ENCODE data around the gene RBM11.

DNA sequence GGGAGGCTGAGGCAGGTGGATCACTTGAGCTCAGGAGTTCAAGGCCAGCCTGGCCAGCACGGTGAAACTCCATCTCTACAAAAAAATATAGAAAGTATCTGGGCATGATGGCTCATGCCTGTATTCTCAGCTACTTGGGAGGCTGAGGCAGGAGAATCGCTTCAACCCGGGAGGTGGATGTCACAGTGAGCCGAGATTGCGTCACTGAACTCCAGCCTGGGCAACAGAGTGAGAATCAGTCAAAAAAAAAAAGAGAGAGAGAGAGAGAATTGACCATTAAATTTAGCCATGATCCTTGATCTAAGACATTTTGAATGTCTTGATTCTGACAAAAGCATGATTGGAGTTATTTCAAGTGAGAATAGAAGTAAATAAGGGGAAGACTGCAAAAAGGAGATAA lies 19.1 kb downstream of the RBM11 start:
- TF ChIP-seq, protein P1, sequence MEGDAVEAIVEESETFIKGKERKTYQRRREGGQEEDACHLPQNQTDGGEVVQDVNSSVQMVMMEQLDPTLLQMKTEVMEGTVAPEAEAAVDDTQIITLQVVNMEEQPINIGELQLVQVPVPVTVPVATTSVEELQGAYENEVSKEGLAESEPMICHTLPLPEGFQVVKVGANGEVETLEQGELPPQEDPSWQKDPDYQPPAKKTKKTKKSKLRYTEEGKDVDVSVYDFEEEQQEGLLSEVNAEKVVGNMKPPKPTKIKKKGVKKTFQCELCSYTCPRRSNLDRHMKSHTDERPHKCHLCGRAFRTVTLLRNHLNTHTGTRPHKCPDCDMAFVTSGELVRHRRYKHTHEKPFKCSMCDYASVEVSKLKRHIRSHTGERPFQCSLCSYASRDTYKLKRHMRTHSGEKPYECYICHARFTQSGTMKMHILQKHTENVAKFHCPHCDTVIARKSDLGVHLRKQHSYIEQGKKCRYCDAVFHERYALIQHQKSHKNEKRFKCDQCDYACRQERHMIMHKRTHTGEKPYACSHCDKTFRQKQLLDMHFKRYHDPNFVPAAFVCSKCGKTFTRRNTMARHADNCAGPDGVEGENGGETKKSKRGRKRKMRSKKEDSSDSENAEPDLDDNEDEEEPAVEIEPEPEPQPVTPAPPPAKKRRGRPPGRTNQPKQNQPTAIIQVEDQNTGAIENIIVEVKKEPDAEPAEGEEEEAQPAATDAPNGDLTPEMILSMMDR (IDR thresholded peaks at IDR 0.05; ENCODE audit: insufficient read depth, low read length, poor library complexity, severe bottlenecking), result no peak
- TF ChIP-seq EZH2phosphoT487 (conservative IDR thresholded peaks at IDR 0.05; ENCODE audit: low read length), result no peak

Data from SU-DHL-6 (cell line).